Jurkat, Clone E6-1 (cell line): ENCODE measurements around the gene RND1.
"Not testable (repeated sequence)": the region's sequence is repeated elsewhere in the genome, so short reads cannot be mapped to it uniquely, and the experiment has no call there.

Experiments used
- DNase-seq: peaks from one replicate; pipeline ENCODE4 v3.0.0-alpha.2; 2011; ENCODE audit warnings: low read depth, low spot score
- H3K4me3 ChIP-seq: 2 replicates; pipeline ENCODE4 v1.5.1; 2011; ENCODE audit warnings: mild to moderate bottlenecking, low read length, control low read depth, moderate library complexity

Gene RND1

DNA sequence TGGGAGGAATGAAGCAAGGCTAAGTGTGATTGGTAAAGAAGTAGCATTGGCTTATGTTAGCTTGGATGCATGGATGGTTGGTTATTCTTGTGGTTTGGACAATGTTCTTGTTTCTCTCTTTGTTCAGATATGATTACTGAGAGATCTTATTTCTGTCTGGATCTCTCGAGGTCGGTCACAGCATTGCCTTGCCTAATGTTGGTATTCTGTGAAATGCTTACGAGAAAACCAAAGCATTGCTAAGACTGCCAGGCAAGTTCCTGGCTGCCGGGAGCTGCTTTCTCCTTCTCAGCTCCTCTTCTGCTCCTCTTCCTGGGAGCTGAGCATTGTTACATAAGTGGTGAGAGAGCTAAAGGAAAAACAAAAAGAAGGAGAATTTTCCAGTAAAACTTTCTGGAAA, 7.4 kb upstream of the RND1 start:
- no peak for DNase-seq
- H3K4me3 ChIP-seq: no peak overlapping the region

DNA sequence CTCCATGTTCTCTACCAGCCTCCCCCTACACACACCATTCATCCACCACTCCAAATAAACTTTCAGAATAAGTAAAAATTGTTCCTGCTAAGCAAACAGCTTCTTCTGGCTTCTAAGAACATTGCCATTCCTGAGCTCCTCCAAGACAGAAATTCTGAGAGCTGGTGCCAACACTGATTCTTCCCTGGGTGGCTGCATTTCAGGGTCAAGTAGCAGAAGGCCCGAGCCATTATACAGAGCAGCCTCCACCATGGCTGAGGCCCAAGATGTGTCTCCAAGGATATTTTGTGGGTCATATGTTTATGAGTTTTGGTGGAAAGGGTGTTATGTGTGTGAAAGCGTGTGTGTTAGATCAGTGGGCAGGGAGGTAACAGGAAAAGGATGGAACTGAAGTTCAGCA, 3.5 kb upstream of the RND1 start:
- H3K4me3 ChIP-seq: no peak overlapping the region
- no peak for DNase-seq

DNA sequence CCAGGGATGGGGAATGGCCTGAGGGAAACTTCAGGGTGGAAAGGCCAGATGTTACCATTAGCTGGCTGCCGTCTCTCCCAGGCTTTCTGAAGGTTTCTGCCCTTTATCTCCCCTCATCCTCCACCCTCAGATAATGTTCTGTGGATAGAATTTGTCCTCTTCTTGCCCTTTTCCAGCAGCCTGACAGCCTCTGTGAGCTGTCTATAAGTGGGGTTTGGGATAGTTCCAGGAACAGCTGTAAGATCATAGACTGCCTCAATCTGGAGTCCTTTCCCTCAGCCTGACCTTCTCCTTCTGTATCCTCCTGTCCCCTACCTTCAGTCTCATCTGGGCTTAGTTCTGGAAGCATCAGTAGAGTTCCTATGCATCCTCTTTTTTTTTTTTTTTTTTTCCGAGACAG, 2.8 kb upstream of the RND1 start:
- no peak for DNase-seq

DNA sequence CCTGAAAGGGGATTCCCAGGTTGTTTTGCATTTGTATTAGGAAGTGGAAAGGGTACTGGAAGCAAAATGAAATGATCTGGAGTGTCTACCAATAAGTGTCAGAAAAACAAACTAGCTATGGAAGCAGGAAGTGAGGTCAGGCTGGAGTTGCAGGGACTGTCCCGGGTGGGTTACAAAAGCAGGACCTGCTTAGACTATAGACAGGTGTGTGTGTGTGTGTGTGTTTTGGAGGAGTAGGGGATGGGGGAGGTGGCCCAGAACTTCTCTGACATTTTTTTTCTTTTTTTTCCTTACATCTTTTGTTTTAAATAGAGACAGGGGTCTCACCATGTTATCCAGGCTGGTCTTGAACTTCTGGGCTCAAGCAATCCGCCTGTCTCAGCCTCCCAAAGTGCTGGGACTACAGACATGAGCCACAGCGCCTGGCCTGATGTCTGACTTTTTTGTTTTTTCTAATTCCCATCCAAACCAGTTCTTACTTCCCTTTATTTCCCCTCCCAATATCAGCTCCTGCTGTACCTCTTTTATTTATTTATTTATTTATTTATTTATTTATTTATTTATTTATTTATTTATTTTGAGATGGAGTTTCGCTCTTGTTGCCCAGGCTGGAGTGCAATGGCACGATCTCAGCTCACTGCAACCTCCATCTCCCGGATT, 512 bp upstream of the RND1 start:
- no peak for DNase-seq
- peak overlapping the region; percentile 67 for H3K4me3 ChIP-seq

More for the DNA sequence above, 2.8 kb upstream of the RND1 start:
- no peak overlapping the region for H3K4me3 ChIP-seq

DNA sequence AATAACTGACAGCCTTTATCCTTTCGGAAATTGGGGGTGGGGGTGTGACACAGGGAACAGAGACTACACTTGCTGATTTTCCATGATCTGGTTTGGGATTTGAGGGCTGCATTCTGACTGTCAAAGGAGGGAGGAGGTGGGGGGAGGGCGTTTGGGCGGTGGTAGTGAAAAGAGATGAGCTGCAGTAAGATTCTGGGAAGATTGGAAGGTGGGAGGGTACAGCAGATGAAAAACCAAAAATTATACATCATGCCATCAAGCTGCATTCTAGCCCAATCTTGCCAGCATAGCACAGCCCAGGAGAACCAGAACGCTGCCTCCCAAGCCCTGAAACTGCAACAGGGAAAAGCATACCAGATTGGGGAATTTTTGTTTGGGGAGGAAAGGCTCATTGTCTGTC, 2.4 kb downstream of the RND1 start:
- H3K4me3 ChIP-seq: no peak overlapping the region
- DNase-seq: no peak

DNA sequence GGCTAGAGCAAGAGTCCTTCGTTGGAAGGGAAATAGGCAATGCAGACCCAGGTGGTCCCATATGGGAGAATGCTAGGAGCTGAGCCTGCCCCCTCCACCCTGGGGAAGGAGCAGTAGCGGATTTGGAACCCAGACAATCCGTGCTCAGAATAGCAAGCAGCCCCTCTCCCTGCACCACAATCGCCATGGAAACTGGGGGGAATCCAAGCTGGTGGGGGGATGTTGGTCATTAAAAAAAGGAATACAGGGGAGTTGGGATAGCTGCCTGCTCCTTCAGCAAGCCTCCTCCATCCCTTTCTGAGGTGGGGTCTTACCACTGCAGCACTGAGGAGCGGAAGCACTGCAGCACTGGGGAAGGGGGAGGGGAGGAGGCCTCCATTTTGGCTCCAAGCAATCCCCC, 2.9 kb downstream of the RND1 start:
- no peak overlapping the region for H3K4me3 ChIP-seq
- DNase-seq: no peak

DNA sequence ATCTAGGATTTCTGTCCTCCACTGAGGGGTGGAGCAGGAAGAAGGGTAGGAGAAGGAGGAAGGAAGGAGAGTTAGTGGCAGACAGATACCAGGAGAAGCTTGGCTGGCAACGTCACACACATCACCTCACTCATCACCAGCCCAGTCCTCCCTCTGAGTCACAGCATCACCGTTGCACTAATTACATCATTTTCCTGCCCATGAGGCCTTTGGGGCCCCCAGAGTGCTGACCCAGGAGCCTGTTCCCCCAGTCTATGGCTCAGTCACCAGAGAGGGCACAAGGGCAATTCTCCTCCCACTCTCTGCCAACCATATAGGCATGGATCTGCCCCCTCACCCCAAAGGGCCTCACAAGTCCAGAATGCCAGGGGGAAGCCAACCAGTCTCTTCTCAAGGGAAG, 4.6 kb downstream of the RND1 start:
- DNase-seq: no peak
- H3K4me3 ChIP-seq: no peak overlapping the region

DNA sequence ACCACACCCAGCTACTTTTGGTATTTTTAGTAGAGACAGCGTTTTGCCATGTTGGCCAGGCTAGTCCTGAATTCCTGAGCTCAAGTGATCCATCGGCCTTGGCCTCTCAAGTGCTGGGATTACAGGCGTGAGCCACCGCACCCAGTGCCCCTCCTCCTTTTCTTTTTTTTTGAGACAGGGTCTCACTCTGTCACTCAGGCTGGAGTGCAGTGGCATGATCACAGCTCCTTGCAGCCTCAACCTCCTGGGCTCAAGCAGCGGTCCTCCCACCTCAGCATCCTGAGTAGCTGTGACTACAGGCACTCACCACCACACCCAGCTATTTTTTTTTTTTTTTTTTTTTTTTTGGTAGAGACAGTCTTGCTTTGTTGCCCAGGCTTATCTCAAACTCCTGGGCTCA, 5.4 kb downstream of the RND1 start:
- H3K4me3 ChIP-seq, DNase-seq: not testable (repeated sequence)

DNA sequence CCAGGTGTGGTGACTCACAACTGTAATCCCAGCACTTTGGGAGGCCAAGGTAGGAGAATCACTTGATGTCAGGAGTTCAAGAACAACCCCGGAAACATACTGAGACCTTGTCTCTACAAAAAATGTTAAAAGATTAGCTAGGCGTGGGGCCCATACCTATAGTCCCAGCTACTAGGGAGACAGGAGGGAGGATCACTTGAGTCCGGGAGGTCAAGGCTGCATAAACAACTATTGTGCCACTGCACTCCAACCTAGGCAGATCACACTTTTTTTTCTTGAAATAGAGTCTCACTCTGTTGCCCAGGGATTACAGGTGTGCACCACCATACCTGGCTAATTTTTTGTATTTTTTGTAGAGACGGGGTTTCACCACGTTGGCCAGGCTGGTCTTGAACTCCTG, 6.1 kb downstream of the RND1 start:
- DNase-seq: no peak
- H3K4me3 ChIP-seq: no peak overlapping the region

DNA sequence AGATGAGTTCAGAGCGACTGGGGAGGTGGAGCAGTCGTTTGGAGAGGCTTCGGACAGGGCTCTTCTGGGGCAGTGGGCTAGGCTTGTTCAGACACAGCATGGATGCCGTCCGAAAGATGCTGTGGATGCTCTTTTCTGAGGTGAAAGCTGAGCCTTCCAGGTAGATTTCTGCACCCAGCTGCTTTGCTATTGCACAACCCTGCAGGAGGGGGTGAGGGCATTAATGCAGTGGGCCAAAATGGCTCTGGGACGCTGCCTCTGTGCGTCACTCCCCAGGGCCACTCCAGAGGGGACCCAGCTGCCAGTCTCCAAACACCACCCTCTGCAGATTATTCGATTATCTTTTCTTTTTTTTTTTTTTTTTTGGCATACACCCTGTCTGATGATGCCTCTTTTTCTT, 7.6 kb downstream of the RND1 start:
- DNase-seq: no peak
- H3K4me3 ChIP-seq: no peak overlapping the region

DNA sequence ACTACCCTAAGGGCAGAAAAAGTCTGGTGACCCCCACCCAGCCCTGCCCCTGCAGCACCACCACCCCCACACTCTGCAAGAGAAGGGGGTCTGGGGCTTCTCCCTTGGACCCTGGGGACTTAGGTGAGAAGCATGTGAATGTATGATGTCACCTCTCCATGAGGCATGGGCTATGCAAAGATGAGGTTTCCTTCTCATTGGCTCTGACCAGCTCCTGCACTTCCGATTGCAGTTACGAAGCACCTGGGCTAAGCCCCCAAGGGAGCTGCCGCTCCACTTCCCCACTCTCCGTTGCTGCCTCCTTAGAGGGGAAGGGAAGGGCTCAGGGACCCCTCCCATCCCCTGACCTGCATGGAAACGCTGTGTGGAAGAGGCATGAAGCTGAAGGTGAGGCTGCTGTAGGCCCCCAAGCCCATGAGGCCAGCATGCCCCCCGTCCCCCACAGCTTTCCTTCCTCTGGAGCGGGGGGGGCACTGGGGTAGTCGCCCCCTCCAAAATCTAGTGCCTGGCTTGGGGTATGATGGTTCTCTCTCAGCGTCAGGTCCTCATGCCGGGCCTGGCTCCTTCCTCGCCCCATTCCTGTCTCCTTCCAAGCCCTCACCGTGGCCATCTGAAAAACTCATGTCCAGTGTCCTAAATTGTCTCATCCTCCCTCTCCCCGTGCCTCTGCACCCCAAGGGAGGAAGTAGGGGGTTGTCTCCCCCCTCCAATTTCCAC, 8.2 kb downstream of the RND1 start:
- no peak overlapping the region for H3K4me3 ChIP-seq
- DNase-seq: no peak

DNA sequence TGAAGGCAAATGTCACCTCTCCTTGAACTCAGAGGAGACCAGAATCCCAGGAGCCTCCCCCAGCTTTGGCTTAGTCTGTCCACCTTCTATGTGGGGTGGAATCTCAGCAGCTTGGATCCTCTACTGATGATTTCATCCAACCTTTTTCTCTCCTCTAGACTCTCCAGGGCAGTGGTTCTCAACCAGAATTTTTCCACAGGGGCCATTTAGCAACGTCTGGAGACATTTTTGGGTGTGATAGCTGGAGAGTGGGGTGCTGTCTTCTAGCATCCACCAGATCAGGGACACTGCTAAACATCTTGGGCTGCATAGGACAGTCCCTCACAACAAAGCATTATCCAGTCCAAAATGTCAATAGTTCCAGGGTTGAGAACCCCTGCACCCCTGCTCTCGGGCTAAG, 9.3 kb downstream of the RND1 start:
- DNase-seq: no peak
- no peak overlapping the region for H3K4me3 ChIP-seq

DNA sequence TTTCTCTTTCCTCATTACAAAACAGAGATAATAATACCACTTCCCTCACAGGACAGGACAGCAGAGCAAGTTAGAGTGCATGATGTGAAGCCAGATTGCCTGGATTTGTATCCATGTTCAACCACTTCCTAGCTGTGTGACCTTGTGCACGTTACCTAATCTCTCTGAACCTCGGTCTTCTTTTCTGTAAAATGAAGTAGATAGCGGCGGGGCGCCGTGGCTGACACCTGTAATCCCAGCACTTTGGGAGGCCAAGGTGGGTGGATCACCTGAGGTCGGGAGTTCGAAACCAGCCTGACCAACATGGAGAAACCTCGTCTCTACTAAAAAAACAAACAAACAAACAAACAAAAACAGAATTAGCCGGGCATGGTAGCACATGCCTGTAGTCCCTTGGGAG, 10.7 kb downstream of the RND1 start:
- not testable (repeated sequence) for H3K4me3 ChIP-seq

DNA sequence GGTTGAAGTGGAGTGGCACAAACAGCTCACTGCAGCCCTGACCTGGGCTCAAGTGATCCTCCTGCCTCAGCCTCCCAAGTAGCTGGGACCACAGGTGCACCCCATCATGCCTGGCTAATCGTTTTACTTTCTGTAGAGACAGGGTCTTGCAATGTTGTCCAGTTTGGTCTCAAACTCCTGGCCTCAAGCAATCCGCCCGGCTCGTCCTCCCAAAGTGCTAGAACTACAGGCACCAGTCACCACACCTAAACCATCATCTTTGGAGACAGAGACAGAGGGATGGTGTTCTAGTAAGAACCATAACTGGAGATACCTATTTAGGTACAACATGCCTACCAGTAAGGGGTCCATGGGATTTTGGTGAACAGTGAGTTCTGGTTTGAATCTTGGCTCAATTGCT, 11.2 kb downstream of the RND1 start:
- no peak for DNase-seq
- no peak overlapping the region for H3K4me3 ChIP-seq

More for the DNA sequence above, 10.7 kb downstream of the RND1 start:
- DNase-seq: not testable (repeated sequence)

DNA sequence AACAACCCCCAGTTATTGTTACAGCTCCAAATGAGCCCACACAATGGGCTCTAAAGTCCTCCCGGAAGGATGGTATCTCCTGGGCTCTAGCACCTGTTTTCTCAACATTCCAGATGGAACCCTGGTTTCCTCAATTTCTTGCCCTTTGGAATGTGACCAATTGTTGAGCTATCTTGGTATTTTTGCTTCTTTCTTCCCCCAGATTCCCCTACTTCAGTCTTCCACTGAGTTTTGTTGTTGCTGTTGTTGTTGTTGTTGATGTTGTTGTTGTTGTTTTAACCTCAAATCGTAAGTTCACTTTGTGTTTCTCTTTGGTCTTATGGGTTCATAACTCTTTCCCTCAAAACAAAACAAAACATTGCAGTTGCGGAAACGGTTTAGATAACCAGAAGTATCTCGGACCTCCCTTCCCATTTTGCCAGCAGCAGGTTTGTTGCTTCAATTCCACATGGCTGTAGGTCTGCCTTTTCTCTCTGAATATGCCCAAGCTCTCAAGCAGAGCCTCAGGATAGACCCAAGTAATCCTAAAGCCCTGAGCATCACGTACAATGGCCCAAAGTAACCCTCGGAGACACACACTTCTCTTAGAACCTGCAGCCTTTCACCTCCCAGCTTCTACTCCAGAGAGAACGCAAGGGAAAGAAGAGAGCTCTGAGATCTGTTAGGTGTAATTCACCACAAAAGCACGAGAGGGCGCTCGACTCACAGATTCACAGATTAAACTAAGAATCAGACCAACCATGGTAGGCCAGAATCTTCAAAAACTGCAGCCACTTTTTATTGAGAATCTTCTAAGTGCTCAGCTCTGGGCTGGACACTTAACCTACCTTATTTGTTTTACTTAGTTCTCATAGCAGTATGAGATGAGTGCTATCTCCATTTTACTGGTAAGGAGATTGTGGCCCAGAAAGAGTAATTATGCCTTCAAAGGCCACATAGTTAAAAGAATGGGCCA, 12.7 kb downstream of the RND1 start:
- DNase-seq: peak; percentile 93

DNA sequence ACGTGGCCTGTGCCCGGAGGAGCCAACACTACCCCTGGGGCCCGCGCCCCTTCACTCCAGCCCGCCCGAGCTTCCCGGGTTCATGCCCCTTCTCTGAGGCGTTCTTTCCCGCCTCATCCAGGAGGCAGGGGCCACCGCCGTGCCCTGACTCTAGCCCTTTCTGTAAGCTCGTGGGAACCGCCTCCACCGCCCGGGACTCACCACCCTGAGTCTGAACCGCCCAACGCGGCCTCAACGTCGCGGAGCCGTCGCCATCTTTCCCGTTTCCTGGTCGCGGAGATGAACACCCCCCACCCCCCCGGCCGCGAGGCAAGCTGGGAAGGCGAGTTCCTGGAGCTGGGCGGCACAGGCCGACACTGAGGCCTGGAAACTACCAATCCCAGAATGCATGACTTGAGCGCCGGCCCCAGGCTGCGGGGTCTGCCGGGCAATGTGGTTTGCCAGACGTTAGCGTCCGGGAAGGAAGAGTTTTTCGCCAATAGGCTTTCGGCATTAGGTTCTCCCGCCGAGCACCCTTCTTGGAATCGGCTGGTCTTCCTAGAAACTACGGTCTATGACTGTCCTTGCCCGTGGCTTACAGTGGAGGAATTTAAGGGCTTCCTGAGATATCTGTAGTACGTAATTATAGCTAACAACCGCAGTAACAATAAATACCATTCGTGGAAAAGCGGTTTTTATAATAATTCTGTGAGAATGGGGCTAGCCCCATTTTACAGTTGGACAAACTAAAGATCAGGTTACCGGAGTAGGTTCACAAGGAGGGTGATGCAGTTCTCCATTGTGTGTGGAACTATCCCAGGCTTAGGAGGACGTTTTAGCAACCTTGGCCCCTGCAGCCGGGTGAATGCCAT, 13.6 kb downstream of the RND1 start, which contains the start of gene DDX23:
DDX23 (minus strand) TSS at position 281 of the 851 bp plus-strand sequence. CDS start 6,381 bp downstream, outside the sequence.
- peak; percentile 96 for DNase-seq
- H3K4me3 ChIP-seq: peak within 1 kb of the TSS; percentile 97

More for the DNA sequence above, 12.7 kb downstream of the RND1 start:
- peak overlapping the region; percentile 97 for H3K4me3 ChIP-seq

DNA sequence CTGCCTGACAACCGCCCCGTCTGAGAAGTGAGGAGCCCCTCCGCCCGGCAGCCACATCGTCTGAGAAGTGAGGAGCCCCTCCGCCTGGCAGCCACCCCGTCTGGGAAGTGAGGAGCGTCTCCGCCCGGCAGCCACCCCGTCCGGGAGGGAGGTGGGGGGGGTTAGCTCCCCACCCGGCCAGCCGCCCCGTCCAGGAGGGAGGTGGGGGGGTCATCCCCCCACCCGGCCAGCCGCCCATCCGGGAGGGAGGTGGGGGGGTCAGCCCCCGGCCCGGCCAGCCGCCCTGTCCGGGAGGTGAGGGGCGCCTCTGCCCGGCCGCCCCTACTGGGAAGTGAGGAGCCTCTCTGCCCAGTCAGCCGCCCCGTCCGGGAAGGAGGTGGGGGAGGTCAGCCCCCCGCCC, 23.6 kb downstream of the RND1 start:
- DNase-seq, H3K4me3 ChIP-seq: not testable (repeated sequence)

DNA sequence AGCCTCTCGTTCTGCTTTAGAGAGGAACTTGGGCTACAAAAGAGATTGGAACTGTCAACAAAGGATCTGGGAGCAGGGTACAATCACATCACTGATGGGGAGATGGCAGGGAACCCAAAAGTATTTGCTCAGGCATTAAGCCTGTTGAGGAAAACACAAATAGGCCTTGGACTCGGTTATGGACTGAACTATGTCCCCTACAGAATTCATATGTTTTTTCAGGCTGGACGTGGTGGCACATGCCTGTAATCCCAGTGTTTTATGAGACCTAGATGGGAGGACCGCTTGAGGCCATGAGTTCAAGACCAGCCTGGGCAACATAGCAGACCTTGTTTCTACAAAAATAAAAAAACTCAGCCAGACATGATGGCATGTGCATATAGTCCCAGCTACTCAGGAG, 27.6 kb downstream of the RND1 start:
- no peak for DNase-seq
- H3K4me3 ChIP-seq: no peak overlapping the region
